GM12878 (cell line): Measurements from ENCODE around the gene UNC119.

Experiments used
- ASH2L ChIP-seq: fragments of 300-600, 200-600 bp; sonication (generic); IDR thresholded peaks from 2 replicates; pipeline ENCODE4 v1.6.1; 2017; ENCODE audit warnings: low read depth, mild to moderate bottlenecking, borderline replicate concordance
- BCL11A ChIP-seq: IDR thresholded peaks from 2 replicates; pipeline ENCODE4 v1.6.1; 2011; ENCODE audit warnings: low read depth, low read length
- DPF2 ChIP-seq: fragments of 450-650 bp; IDR thresholded peaks from 2 replicates; pipeline ENCODE4 v1.6.1; 2017; ENCODE audit warnings: mild to moderate bottlenecking
- EGR1 ChIP-seq, 2 experiments: IDR thresholded peaks; 1 replicate in 1 of 2; 2 replicates in 1 of 2; pipeline ENCODE4 v1.6.1; 2011 to 2012; ENCODE audit warnings: low read depth in 2 of 2, low read length in 2 of 2, borderline replicate concordance in 1 of 2, mild to moderate bottlenecking in 1 of 2, moderate library complexity in 1 of 2
- EZH2 ChIP-seq: IDR thresholded peaks from 2 replicates; pipeline ENCODE4 v1.6.1; 2012; ENCODE audit warnings: low read depth, mild to moderate bottlenecking, control low read depth, inconsistent platforms, low read length, borderline replicate concordance; ENCODE audit not compliant: control insufficient read depth
- NFIC ChIP-seq: IDR thresholded peaks from 2 replicates; pipeline ENCODE4 v1.6.1; 2012; ENCODE audit warnings: low read depth, mild to moderate bottlenecking, inconsistent platforms, low read length, moderate library complexity
- NFYB ChIP-seq: IDR thresholded peaks from 2 replicates; pipeline ENCODE4 v1.6.1; 2011; ENCODE audit warnings: low read depth, mild to moderate bottlenecking, low read length, improper control_type of control experiment, moderate library complexity; ENCODE audit not compliant: insufficient read depth
- POLR2A ChIP-seq: IDR thresholded peaks from 2 replicates; pipeline ENCODE4 v1.6.1; 2011; ENCODE audit warnings: low read depth, mild to moderate bottlenecking, low read length
- POLR2AphosphoS5 ChIP-seq: IDR thresholded peaks from 2 replicates; pipeline ENCODE4 v1.6.1; 2011; ENCODE audit warnings: mild to moderate bottlenecking, low read length, inconsistent platforms
- SIN3A ChIP-seq: IDR thresholded peaks from 2 replicates; pipeline ENCODE4 v1.6.1; 2012; ENCODE audit warnings: low read depth, low read length, improper control_type of control experiment
- ZNF24 ChIP-seq: fragments of 450-650 bp; IDR thresholded peaks from 2 replicates; pipeline ENCODE4 v1.6.1; 2017; ENCODE audit warnings: antibody characterized with exemption, mild to moderate bottlenecking
- ZNF274 ChIP-seq: IDR thresholded peaks from one replicate; pipeline ENCODE4 v1.8.0; 2011; ENCODE audit not compliant: insufficient read length, insufficient read depth
- TF ChIP-seq, protein P1 (sequence below), 3 experiments: IDR thresholded peaks in 2 of 3; conservative IDR thresholded peaks in 1 of 3; 2 replicates each; pipeline ENCODE4 v1.5.1; 2011; ENCODE audit warnings: low read depth in 3 of 3, low read length in 3 of 3, mild to moderate bottlenecking in 3 of 3, control low read depth in 2 of 3, moderate library complexity in 2 of 3, inconsistent platforms in 1 of 3, mixed read lengths in 1 of 3; ENCODE audit not compliant: control insufficient read depth in 2 of 3, insufficient read depth in 1 of 3; ENCODE audit errors: extremely low read depth in 1 of 3
- TF ChIP-seq, protein P2 (sequence below): IDR thresholded peaks from 2 replicates; pipeline ENCODE4 v1.6.1; 2011; ENCODE audit warnings: low read depth, mild to moderate bottlenecking, low read length, moderate library complexity, borderline replicate concordance; ENCODE audit errors: extremely low read depth

DNA sequence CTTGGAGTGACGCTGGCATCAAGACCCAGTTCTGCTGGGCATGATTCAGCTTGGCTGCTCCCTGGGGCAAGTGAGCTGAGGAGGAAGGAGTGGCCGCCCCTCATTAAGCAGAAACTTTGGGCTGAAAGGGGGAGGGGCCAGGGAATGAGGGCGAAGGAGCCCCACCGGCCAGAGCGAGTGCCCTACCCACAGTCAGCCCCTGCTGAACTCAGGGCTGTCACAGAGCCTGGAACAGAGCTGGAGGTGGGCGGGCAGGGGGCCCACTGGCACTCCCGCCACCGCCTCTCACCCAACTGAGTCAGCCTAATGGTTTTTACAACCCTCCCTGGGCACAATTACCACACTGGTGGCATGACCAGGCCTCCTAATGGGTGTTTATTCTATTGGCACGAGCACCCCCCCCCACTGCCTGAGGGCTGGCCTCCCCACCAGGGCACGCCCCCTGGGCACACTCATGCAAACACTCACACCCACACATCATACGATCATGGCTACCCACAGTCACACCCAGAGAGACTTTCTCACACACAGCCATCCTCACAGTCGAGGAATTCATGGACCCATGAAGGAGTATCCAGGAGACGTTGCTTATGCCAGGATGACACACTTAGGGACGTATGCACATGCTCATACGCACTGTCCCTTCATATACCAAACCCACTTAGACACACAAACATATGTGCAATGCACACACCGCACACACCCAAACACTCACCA is 19.2 kb downstream of the UNC119 start:
- TF ChIP-seq POLR2AphosphoS5: no peak
- TF ChIP-seq, protein P1, sequence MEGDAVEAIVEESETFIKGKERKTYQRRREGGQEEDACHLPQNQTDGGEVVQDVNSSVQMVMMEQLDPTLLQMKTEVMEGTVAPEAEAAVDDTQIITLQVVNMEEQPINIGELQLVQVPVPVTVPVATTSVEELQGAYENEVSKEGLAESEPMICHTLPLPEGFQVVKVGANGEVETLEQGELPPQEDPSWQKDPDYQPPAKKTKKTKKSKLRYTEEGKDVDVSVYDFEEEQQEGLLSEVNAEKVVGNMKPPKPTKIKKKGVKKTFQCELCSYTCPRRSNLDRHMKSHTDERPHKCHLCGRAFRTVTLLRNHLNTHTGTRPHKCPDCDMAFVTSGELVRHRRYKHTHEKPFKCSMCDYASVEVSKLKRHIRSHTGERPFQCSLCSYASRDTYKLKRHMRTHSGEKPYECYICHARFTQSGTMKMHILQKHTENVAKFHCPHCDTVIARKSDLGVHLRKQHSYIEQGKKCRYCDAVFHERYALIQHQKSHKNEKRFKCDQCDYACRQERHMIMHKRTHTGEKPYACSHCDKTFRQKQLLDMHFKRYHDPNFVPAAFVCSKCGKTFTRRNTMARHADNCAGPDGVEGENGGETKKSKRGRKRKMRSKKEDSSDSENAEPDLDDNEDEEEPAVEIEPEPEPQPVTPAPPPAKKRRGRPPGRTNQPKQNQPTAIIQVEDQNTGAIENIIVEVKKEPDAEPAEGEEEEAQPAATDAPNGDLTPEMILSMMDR (IDR thresholded peaks at IDR 0.05 in 2 of 3, conservative IDR thresholded peaks at IDR 0.05 in 1 of 3; ENCODE audit: control insufficient read depth in 2 of 3, extremely low read depth in 1 of 3, insufficient read depth in 1 of 3, low read depth in 3 of 3, low read length in 3 of 3): no peak
- no peak for TF ChIP-seq EZH2
- TF ChIP-seq ZNF24: no peak
- TF ChIP-seq NFIC: no peak
- TF ChIP-seq BCL11A: no peak
- no peak for TF ChIP-seq ZNF274
- no peak for TF ChIP-seq ASH2L
- TF ChIP-seq SIN3A: no peak
- TF ChIP-seq, protein P2, sequence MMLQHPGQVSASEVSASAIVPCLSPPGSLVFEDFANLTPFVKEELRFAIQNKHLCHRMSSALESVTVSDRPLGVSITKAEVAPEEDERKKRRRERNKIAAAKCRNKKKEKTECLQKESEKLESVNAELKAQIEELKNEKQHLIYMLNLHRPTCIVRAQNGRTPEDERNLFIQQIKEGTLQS: no peak
- no peak for TF ChIP-seq DPF2
- TF ChIP-seq NFYB: no peak
- TF ChIP-seq POLR2A: no peak
- no peak for TF ChIP-seq EGR1 (IDR thresholded peaks at IDR 0.05; ENCODE audit: borderline replicate concordance in 1 of 2, low read depth in 2 of 2, low read length in 2 of 2)
